Iris pigment epithelial cell (primary cell): ENCODE results near the gene MZT1.
A peak's percentile ranks its signal among the peaks of the same experiment; 100 is the strongest.

ENCODE experiments used
- DNase-seq: peaks from one replicate; pipeline ENCODE4 v3.0.0-alpha.2; 2011; ENCODE audit warnings: low read depth

The MZT1 gene

GRCh38 chr13:72680353-72680752 lies 47.1 kb downstream of the MZT1 start:
- no peak for DNase-seq

- DNase-seq = no peak
These were observed 49.1 kb downstream of the MZT1 start for GRCh38 chr13:72678312-72678711.

- DNase-seq = peak; percentile 16
These were observed 50.0 kb downstream of the MZT1 start for GRCh38 chr13:72677431-72677830.

- DNase-seq = no peak
These were observed 61.0 kb downstream of the MZT1 start for GRCh38 chr13:72666391-72666790.

GRCh38 chr13:72662548-72662947 lies 64.9 kb downstream of the MZT1 start:
- DNase-seq = no peak
